HTR-8/SVneo (cell line): ENCODE results near the gene CREB3L1.
"Not testable (repeated sequence)": the region's sequence is repeated elsewhere in the genome, so short reads cannot be mapped to it uniquely, and the experiment has no call there.

ENCODE experiments used
- DNase-seq: peaks from one replicate; pipeline ENCODE4 v3.0.0; 2011; ENCODE audit warnings: low spot score, mixed read lengths; ENCODE audit not compliant: insufficient read length
- FAIRE-seq: peaks from 2 replicates; lab custom pipeline; 2011; peaks lifted over from hg19 to GRCh38; lab: Jason Lieb, UNC

CREB3L1 gene

GRCh38 chr11:46293641-46294103, 16.2 kb downstream of the CREB3L1 start:
- FAIRE-seq (no peak), DNase-seq (no peak)

DNA sequence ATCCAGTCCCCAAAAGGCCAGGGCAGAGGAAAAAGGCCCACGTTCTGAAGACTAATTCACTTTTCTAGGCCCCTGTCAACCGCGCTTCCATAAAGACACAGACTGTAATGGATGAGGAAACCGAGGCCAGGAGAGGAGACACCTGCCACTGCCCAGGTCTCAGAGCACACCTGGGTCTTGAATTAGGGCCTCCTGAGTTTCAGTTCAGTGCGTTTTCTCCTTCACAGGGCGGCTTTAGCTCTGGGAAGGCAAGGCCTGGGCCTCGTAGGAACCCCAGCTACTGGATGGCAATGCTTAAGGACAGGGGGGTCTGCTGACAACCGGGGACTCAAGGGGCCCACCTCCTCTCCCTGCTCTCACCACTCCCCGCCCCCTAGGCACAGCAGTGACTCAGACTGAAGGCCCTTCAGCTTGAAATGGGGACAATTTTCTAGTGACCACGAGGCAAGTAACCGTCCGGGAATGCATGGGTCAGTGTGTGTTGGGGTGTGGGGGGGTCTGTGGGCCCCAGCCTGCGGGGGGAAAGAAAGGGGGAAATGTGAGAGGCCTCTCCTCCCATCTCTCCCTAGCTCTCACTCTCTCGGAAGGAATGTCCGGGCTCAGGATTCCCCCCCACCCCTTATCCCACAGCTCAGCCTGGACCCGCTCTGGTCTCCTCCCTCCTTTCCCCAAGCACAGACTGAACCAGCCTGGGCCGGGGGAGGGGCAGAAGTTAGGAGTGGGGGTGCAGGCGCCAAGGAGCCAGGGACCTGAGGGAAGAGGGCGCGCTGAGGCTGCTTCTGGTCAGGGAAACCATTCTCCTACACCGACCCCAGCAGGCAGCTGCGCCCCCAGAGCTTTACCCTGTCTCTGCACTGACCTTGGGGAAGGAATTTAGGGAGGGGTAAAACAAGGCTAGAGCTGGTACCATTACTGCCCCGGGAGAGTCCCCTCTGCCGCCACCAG, 17.2 kb downstream of the CREB3L1 start:
- peak; percentile 64 for FAIRE-seq
- DNase-seq, result peak; percentile 84

DNA sequence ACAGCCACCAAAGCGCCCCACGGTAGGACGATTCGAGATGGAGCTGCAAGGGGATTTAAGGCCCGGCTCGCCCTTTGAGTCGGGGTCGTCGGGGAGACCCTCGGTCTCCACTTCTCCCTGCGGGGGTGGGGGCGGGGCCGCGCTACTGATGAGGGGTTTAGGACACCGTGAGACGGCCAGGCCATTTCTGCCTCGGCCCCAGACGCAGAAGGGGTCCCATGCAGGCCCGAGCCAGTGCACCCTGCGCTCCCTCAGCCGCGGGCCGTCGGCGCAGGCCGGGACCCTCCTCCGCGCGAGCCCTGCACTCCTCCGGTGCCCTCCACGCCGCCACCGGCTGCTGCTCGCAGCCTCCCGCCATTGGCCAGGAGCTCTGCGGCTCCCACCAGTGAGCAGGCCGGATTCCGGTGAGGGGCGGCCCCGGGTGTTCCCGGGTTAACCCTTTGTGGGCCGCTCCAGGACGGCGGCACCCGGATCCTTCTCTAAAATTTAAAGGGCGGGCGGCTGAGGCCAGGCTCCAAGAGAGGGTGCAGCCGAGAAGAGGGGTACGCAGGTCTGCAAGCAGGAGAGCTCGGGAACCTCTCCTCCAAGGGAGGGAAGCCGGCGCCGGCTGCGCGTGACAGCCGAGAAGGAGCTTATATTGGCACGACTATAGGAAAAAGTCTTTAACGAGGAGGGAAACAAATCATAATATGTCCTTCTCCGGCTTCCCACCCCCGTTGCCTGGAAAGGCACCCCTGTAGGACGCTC, 18.0 kb downstream of the CREB3L1 start:
- DNase-seq (peak; percentile 87), FAIRE-seq (no peak)

DNA sequence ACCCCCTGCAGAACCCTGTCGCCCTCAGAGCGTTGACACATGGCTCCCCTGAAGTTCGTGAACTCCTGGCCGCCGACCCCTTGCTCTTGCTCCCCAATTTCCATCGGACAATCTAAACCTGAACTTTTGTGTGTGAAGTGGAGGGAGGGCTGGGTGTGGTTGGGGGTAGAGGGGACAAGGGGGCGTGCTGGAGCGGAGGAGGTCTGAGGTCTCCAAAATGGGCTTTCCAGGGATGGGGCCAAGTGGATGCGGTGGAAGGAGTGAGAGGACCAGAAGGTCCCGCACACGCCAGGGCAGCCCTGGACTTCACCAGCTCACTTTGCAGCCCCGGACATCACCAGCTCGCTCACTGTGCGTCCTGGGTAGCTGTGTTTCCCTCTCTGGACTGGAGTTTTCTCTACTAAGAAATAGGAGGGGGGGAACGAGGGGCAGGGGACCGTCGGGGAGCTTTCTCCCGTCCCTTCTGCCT, 18.6 kb downstream of the CREB3L1 start:
- DNase-seq, result no peak
- no peak for FAIRE-seq

DNA sequence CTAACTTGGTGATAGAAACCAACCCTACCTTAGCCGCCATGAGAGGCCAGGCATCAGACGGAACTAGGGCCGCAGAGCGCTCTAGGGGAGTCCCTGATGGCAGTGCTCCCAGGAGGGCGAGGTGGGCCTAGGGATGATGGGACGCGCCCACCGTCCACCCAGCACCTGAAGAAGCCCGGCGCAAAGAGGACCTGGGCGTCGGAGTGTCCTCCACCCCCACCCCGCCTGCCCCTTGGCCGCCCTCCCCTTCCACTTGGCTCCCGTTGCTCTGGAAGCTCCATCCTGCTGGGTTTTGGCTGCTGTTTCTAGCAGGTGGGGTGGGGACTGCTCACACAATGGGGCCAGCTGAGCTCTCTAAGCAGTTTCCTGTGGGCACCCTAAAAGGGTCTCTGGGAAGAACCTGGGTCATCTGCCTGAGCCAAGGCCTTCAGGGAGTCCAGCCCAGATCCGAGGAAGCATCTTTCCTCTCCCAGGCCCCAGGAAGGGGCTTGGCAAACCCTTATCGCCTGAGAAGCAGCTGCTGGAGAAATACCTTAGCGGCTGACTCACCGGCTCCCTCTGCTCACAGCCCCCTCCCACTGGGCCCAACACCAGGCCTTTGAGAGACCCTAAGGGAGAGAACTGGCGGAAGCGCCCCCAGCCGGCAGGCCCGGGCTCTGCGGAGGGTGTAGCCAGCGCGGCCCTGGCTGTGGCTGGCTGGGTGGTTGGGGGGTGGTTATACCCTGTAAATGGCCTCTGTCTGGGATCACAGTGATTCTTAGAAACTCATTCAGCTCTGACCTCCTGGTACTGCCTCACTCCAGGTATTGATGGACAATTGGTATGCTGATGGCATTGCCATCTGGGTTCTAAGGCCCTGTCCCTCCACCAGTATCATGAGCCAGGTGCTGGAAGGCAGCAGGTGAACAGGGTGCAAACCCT, 19.3 kb downstream of the CREB3L1 start:
- FAIRE-seq (no peak), DNase-seq (peak; percentile 94)

- FAIRE-seq, result no peak
Observed at GRCh38 chr11:46298699-46299433, 21.4 kb downstream of the CREB3L1 start.

DNA sequence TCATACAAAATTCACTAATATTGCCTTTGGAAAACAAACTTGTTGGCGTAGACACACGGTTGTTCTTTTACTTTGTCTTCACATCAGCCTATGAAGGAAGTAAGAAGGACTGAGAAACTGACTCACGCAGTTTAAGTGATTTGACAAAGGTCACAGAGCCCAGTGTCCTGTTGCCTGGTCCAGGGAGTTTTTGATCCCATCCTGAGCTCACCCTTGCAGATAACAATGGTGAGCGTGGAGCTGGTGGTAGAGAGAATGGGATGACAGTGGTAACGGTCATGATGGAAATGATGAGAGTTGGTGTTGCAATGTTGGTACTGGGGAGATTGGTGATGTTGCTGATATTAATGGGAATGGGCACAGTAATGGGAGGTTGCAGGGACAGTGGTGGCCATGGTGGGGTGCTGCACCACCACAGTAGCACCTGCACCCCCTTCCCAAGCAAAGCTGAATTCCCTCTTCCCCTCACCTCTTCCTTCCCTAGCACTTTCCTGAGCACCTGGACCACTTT, 22.0 kb downstream of the CREB3L1 start:
- FAIRE-seq (no peak), DNase-seq (no peak)

More at GRCh38 chr11:46298699-46299433, 21.4 kb downstream of the CREB3L1 start:
- no peak for DNase-seq

GRCh38 chr11:46300270-46300669, 22.8 kb downstream of the CREB3L1 start:
- FAIRE-seq (no peak), DNase-seq (no peak)

- DNase-seq (no peak), FAIRE-seq (no peak)
Observed at GRCh38 chr11:46302866-46303265, 25.4 kb downstream of the CREB3L1 start.

DNA sequence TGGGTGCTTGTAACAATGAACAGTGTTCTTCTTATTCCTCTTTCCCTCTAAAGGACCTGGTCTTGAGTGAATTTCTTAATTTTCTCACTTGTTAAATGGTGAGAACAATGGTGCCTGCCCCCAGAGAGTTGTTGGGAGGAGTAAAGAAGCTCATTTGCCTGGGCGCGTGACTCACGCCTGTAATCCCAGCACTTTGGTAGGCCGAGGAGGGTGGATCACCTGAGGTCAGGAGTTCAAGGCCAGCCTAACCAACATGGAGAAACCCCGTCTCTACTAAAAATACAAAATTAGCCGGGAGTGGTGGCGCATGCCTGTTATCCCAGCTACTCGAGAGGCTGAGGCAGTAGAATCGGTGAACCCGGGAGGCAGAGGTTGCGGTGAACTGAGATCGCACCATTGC, 26.6 kb downstream of the CREB3L1 start:
- FAIRE-seq, DNase-seq: not testable (repeated sequence)

GRCh38 chr11:46304605-46305179, 27.2 kb downstream of the CREB3L1 start:
- DNase-seq, result no peak
- no peak for FAIRE-seq

DNA sequence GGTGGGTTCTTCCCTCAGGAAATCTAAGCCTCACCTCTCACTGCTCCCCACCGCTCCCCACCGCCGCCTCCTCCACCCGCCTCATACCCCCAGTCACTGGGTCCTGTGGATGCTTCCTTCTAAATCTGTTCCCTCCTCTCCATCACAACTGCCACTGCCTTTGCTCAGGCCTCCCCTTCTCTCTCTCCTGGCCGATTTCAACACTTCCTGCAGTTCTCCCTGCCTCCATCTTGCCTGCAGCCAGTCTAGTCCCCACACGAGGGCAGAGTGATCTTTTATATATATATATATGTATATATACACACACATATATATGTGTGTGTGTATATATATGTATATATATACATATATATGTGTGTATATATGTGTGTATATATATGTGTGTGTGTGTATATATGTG, 27.8 kb downstream of the CREB3L1 start:
- FAIRE-seq (no peak), DNase-seq (no peak)

GRCh38 chr11:46306296-46306853, 28.9 kb downstream of the CREB3L1 start:
- no peak for FAIRE-seq
- DNase-seq, result no peak

DNA sequence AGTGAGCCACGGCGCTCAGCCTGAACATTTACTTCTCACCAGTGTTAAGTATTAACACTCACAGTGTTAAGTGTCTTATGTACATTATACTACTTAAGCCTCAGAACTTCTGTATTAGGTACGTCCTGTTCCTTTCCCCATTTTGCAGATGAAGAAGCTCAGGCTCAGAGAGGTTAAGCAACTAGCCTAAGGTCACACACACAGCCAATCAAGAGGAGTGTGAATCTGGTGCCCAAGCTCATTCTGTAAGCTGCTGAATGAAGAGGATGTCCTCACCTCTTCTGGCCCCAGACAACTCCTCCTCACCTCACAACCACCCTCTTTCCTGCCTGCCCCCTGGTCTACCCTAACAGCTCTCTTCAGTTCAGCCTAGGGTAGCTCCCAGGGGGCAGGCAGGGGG, 29.9 kb downstream of the CREB3L1 start:
- no peak for FAIRE-seq

DNA sequence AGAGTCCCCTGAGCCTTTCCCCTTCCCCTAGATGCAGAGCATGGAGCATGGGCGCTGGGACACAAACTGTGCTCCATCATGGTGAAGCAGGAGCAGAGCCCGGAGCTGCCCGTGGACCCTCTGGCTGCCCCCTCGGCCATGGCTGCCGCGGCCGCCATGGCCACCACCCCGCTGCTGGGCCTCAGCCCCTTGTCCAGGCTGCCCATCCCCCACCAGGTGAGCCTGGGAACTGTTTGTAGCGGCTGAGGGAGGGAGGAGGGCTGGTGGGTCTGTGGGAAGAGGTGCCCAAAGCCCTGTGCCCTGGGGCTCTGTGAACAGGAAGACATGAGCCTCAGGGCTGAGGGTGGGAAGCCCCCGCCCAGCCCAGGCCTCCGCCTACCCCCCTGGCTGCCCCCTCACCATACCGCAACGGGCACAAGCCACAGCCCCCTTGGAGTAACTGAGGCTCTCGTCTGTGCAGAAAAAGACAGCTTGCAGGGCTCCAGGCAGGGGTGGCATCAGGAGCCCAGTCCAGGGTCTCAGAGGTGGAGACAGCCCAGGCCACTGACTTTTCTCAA, 30.4 kb downstream of the CREB3L1 start:
- DNase-seq (no peak), FAIRE-seq (no peak)

More for the DNA sequence above, 29.9 kb downstream of the CREB3L1 start:
- DNase-seq, result no peak

DNA sequence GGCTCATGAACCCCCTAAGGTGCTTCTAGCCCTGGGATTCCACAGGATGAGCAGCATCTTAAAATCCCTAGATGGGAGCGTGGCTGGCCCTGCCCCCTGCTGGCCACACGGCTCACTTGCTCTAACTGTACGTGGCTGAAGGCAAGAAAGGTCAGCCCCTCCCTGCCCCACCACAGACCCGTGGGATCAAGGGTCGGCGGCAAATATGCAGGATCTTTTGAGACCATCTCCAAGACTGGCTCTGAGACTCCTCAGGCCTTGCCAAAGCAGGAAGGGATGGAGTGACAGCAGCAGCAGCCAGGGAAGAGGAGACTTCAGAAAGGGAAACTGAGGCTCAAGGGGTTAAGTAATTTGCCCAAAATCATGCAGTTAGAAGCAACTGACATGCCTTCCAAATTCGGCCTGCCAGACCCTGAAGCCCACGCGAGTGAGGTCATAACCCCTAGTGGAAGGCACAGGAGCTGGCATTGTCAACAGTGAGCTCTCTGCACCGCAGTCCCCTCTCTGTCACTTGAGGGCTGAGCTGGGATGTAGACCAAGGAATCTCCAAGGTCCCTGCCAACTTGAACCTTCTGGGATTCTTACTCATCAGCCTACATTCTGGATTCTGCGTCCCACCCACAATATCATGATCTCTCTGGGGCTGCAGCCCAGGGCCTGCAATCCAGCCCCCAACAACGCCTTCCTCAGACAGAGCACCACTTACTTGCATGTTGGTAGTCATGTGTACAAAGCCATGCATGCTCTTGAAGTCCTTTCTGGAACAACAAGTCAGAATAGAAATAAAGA, 31.4 kb downstream of the CREB3L1 start:
- peak; percentile 73 for DNase-seq
- FAIRE-seq, result peak; percentile 57

- DNase-seq (no peak), FAIRE-seq (no peak)
Observed at GRCh38 chr11:46309814-46310259, 32.4 kb downstream of the CREB3L1 start.
